A673 (cell line): ENCODE measurements around the gene FBXL7. TPM values are rescaled to one million over a fixed set of nuclear protein-coding genes. Genes with fewer than 3 reads are reported as not detected.

Experiments
- BruUV-seq: library from RNA; stranded (reverse); fragments of 400-500 nt; replicated peaks from 2 replicates; lab custom pipeline; 2021; lab: Mats Ljungman, UMichigan
- CTCF ChIA-PET: fragments of 300-600 bp; sonication (Branson Sonifier 250); formaldehyde crosslinking; loops from one replicate; lab custom pipeline; 2022; ENCODE audit warnings: antibody characterized with exemption; lab: Charles Lee
- POLR2A ChIA-PET: fragments of 300-600 bp; sonication (Branson Sonifier 250); formaldehyde crosslinking; loops from one replicate; lab custom pipeline; 2022; ENCODE audit warnings: antibody characterized with exemption; ENCODE audit not compliant: low non-redundant PET; lab: Charles Lee
- DNase-seq: peaks from one replicate; pipeline ENCODE4 v3.0.0-alpha.2; 2015; ENCODE audit warnings: low spot score
- H3K27ac ChIP-seq: fragments of 200-600 bp; sonication (generic); 2 replicates; pipeline ENCODE4 v1.5.1; 2016; ENCODE audit warnings: mixed run types, low read depth, mild to moderate bottlenecking, mixed read lengths, antibody characterized with exemption, low read length; ENCODE audit not compliant: poor library complexity, severe bottlenecking
- H3K27me3 ChIP-seq: fragments of 200-600 bp; sonication (generic); replicated peaks from 2 replicates; pipeline ENCODE4 v1.6.1; 2017; ENCODE audit warnings: mixed run types, low read depth, mild to moderate bottlenecking, mixed read lengths, antibody characterized with exemption, low read length; ENCODE audit not compliant: insufficient read depth, poor library complexity
- H3K36me3 ChIP-seq: fragments of 200-600 bp; sonication (generic); 2 replicates; pipeline ENCODE4 v1.6.1; 2016; ENCODE audit warnings: mixed run types, mild to moderate bottlenecking, mixed read lengths, antibody characterized with exemption, low read length; ENCODE audit not compliant: insufficient read depth, poor library complexity, severe bottlenecking
- H3K4me1 ChIP-seq: fragments of 200-600 bp; sonication (generic); 2 replicates; pipeline ENCODE4 v1.6.1; 2017; ENCODE audit warnings: mixed run types, mild to moderate bottlenecking, mixed read lengths, antibody characterized with exemption, low read length; ENCODE audit not compliant: insufficient read depth, poor library complexity, severe bottlenecking
- H3K4me3 ChIP-seq: fragments of 200-600 bp; sonication (generic); 2 replicates; pipeline ENCODE4 v1.5.1; 2016; ENCODE audit warnings: low read depth, mixed run types, mild to moderate bottlenecking, mixed read lengths, low read length; ENCODE audit not compliant: poor library complexity, severe bottlenecking
- H3K9me3 ChIP-seq: fragments of 200-600 bp; sonication (generic); 2 replicates; pipeline ENCODE4 v1.6.1; 2016; ENCODE audit warnings: mixed run types, low read depth, mild to moderate bottlenecking, mixed read lengths, antibody characterized with exemption, low read length; ENCODE audit not compliant: poor library complexity, severe bottlenecking
- EZH2 ChIP-seq: fragments of 200-600 bp; sonication (generic); IDR thresholded peaks from 2 replicates; pipeline ENCODE4 v1.6.1; 2017; ENCODE audit warnings: borderline replicate concordance, low read depth, mild to moderate bottlenecking, mixed read lengths, antibody characterized with exemption, low read length; ENCODE audit not compliant: poor library complexity, severe bottlenecking
- intact Hi-C: fragments of 100-400 bp; cut with micrococcal nuclease; formaldehyde crosslinking; loops from one replicate; pipeline ENCODE4 v1.10.0; 2022; ENCODE audit not compliant: unreplicated experiment
- total RNA-seq: library from RNA; stranded (reverse); gene quantifications from 2 replicates; pipeline ENCODE4 v1.2.3, GENCODE V29; 2021
- TF ChIP-seq, protein P1 (sequence below): fragments of 300-800, 200-600 bp; sonication (generic); conservative IDR thresholded peaks from 2 replicates; pipeline ENCODE4 v1.5.1; 2017; ENCODE audit warnings: low read depth, mild to moderate bottlenecking, antibody characterized with exemption, low read length, moderate library complexity, mixed read lengths

The FBXL7 gene
- total RNA-seq, 1 experiment from 2014 or later = 5.9 TPM

DNA sequence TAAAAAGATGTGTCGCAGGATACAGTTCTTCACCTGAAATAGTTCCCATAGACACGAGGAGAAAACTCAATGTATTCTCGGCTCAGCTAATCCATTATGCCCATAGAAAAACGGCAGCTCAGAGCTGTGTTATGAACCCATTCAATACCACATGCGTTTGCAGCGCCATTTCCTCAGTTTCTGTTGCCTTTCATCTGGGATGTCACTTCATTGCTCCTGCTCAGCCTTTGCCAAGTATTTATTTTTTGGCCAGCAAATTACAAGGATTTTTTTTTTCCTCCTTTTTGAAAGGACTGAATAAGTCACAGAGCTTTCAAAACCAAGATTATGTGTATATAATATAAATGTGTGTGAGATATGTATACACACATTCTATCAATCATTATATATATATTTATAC is 398.7 kb downstream of the FBXL7 start:
- Histone ChIP-seq H3K9me3 (no peaks in the 10 kb centered on the region), H3K36me3 (no peaks in the 10 kb centered on the region), H3K27ac (no peak overlapping the region), H3K4me3 (no peak overlapping the region), H3K27me3 (no peaks in the 10 kb centered on the region), H3K4me1 (no peaks in the 10 kb centered on the region)
- no peak for DNase-seq
- POLR2A ChIA-PET = no interaction called here
- intact Hi-C loops = no loop called here
- TF ChIP-seq, protein P1, sequence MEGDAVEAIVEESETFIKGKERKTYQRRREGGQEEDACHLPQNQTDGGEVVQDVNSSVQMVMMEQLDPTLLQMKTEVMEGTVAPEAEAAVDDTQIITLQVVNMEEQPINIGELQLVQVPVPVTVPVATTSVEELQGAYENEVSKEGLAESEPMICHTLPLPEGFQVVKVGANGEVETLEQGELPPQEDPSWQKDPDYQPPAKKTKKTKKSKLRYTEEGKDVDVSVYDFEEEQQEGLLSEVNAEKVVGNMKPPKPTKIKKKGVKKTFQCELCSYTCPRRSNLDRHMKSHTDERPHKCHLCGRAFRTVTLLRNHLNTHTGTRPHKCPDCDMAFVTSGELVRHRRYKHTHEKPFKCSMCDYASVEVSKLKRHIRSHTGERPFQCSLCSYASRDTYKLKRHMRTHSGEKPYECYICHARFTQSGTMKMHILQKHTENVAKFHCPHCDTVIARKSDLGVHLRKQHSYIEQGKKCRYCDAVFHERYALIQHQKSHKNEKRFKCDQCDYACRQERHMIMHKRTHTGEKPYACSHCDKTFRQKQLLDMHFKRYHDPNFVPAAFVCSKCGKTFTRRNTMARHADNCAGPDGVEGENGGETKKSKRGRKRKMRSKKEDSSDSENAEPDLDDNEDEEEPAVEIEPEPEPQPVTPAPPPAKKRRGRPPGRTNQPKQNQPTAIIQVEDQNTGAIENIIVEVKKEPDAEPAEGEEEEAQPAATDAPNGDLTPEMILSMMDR = no peak
- no peak for TF ChIP-seq EZH2
- CTCF ChIA-PET = no interaction called here
- BruUV-seq = no TSS peak

DNA sequence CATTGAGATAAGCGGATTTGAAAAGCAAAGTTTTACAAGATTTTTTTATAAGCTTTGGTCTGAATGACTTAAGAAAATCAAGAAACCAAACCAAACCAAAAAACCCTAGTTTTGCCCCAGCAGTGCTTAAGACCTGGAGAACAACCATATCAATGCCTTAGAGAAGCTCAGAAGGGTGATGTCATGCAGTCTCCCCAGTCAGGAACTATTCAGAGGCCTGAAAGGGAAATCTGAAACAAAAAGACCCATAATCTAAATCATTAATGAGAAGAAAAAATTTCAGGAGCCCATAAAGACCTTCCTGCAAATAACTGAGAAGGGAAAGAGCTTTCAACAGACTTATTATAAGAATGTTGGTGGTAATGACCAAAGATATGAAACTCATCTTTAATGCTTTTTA is 399.5 kb downstream of the FBXL7 start:
- TF ChIP-seq EZH2 = no peak
- TF ChIP-seq, protein P1 = no peak
- no peaks in the 10 kb centered on the region for H3K36me3 ChIP-seq
- no peak overlapping the region for H3K27ac ChIP-seq
- no TSS peak for BruUV-seq
- intact Hi-C loops = no loop called here
- ChIA-PET POLR2A (interaction anchor here (0.5 to 0.6 kb wide), 2 partner anchors 56 to 506 kb away, joined by 3 read pairs; no protein-coding TSS in a partner anchor), CTCF (no interaction called here)
- H3K4me3 ChIP-seq = no peak overlapping the region
- H3K27me3 ChIP-seq = no peaks in the 10 kb centered on the region
- H3K4me1 ChIP-seq = no peaks in the 10 kb centered on the region
- no peak for DNase-seq
- H3K9me3 ChIP-seq = no peaks in the 10 kb centered on the region

DNA sequence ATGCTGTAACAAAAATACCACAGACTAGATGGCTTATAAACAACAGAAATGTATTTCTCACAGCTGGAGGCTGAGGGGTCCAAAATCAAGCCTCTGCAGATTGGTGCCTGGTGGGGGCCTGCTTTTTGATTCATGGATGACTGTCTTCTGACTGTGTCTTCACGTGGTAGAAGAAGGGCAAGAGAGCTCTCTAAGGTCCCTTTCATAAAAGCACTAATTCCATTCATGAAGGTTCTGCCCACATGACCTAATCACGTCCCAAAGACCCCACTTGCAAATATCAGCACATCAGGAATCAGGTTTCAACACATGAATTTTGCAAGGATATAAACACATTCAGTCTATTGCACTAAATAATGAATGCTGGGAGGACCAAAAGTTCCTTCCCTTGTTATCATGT is 401.2 kb downstream of the FBXL7 start:
- intact Hi-C loops = no loop called here
- ChIA-PET POLR2A (no interaction called here), CTCF (no interaction called here)
- Histone ChIP-seq H3K9me3 (no peaks in the 10 kb centered on the region), H3K4me3 (no peak overlapping the region), H3K27me3 (no peaks in the 10 kb centered on the region), H3K36me3 (no peaks in the 10 kb centered on the region), H3K27ac (no peak overlapping the region), H3K4me1 (no peaks in the 10 kb centered on the region)
- DNase-seq = no peak
- TF ChIP-seq, protein P1 = no peak
- no peak for TF ChIP-seq EZH2
- BruUV-seq = no TSS peak
